GM12878 (cell line): ENCODE data around the gene ALPP. TPM values are rescaled to one million over a fixed set of nuclear protein-coding genes. Genes with fewer than 3 reads are reported as not detected.

Source experiments
- ATAC-seq: fragments of 200-7000 bp; cut with Tn5 transposase; 3 replicates; pipeline ENCODE4 v1.9.1; 2020; ENCODE audit warnings: mild to moderate bottlenecking, moderate library complexity
- BruUV-seq: library from RNA; stranded (reverse); fragments of 400-500 nt; replicated peaks from 2 replicates; lab custom pipeline; 2021; lab: Mats Ljungman, UMichigan
- CTCF ChIA-PET: fragments of 300-600 bp; sonication (Branson Sonifier 250); formaldehyde crosslinking; extraction: SDS; loops from one replicate; lab custom pipeline; 2021; ENCODE audit warnings: inconsistent platforms; lab: Yijun Ruan, JAX
- POLR2A ChIA-PET: fragments of 350-600 bp; formaldehyde crosslinking; extraction: SDS; loops from one replicate; lab custom pipeline; 2021; ENCODE audit warnings: inconsistent platforms; lab: Charles Lee
- RAD21 ChIA-PET: fragments of 300-600 bp; sonication (Branson Sonifier 250); formaldehyde crosslinking; loops from one replicate; lab custom pipeline; 2023; ENCODE audit warnings: antibody characterized with exemption; ENCODE audit not compliant: unreplicated experiment; lab: Charles Lee
- SMC1A ChIA-PET: fragments of 300-600 bp; sonication (Branson Sonifier 250); formaldehyde crosslinking; loops from one replicate; lab custom pipeline; 2023; ENCODE audit not compliant: unreplicated experiment, uncharacterized antibody; lab: Charles Lee
- DNase-seq: peaks from one replicate; pipeline ENCODE4 v3.0.0-alpha.2; 2011; ENCODE audit warnings: low read depth, low spot score
- FAIRE-seq: peaks from 3 replicates; lab custom pipeline; 2011; peaks lifted over from hg19 to GRCh38; lab: Jason Lieb, UNC
- H2AFZ ChIP-seq: 2 replicates; pipeline ENCODE4 v1.6.0; 2011; ENCODE audit warnings: low read depth, low read length, control low read depth; ENCODE audit not compliant: control insufficient read depth
- H3K27ac ChIP-seq: 2 replicates; pipeline ENCODE4 v1.5.1; 2011; ENCODE audit warnings: control low read depth; ENCODE audit not compliant: control insufficient read depth, insufficient read depth
- H3K27me3 ChIP-seq, 2 experiments: replicated peaks in 1 of 2; 2 replicates each; pipeline versions ENCODE4 v1.6.0 to v1.6.1; 2011; ENCODE audit warnings: low read length in 1 of 2; ENCODE audit not compliant: control insufficient read depth in 2 of 2, insufficient read depth in 2 of 2
- H3K36me3 ChIP-seq, 2 experiments: 2 replicates each; pipeline ENCODE4 v1.5.1; 2011; ENCODE audit warnings: low read length in 1 of 2; ENCODE audit not compliant: control insufficient read depth in 2 of 2, insufficient read depth in 2 of 2
- H3K4me1 ChIP-seq: 2 replicates; pipeline ENCODE4 v1.6.1; 2011; ENCODE audit warnings: mild to moderate bottlenecking, low read length, moderate library complexity, mixed read lengths; ENCODE audit not compliant: control insufficient read depth, insufficient read depth
- H3K4me2 ChIP-seq: 2 replicates; pipeline ENCODE4 v1.6.0; 2011; ENCODE audit warnings: control low read depth; ENCODE audit not compliant: control insufficient read depth, insufficient read depth
- H3K4me3 ChIP-seq: fragments of 200-600 bp; sonication (generic); 2 replicates; pipeline ENCODE4 v1.5.1; 2016
- H3K79me2 ChIP-seq: 2 replicates; pipeline ENCODE4 v1.6.0; 2011; ENCODE audit warnings: low read length; ENCODE audit not compliant: control insufficient read depth, insufficient read depth
- H3K9ac ChIP-seq: 2 replicates; pipeline ENCODE4 v1.8.0; 2011; ENCODE audit warnings: low read length, control low read depth, mixed read lengths; ENCODE audit not compliant: control insufficient read depth, insufficient read depth
- H3K9me3 ChIP-seq: replicated peaks from 3 replicates; pipeline ENCODE4 v1.5.1; 2011; ENCODE audit warnings: mild to moderate bottlenecking, low read length; ENCODE audit not compliant: control insufficient read depth, insufficient read depth
- H4K20me1 ChIP-seq: 2 replicates; pipeline ENCODE4 v1.6.0; 2011; ENCODE audit not compliant: control insufficient read depth, insufficient read depth
- BACH1 ChIP-seq: fragments of 450-650 bp; IDR thresholded peaks from 2 replicates; pipeline ENCODE4 v1.6.1; 2017; ENCODE audit warnings: mild to moderate bottlenecking, borderline replicate concordance
- CREM ChIP-seq: IDR thresholded peaks from 2 replicates; pipeline ENCODE4 v1.6.1; 2014; ENCODE audit warnings: antibody characterized with exemption, low read depth
- EGR1 ChIP-seq, 2 experiments: IDR thresholded peaks; 1 replicate in 1 of 2; 2 replicates in 1 of 2; pipeline ENCODE4 v1.6.1; 2011 to 2012; ENCODE audit warnings: low read depth in 2 of 2, low read length in 2 of 2, borderline replicate concordance in 1 of 2, mild to moderate bottlenecking in 1 of 2, moderate library complexity in 1 of 2
- HCFC1 ChIP-seq: fragments of 150-350 bp; IDR thresholded peaks from 2 replicates; pipeline ENCODE4 v1.6.1; 2014; ENCODE audit warnings: low read length
- MYB ChIP-seq: fragments of 150-350 bp; IDR thresholded peaks from 2 replicates; pipeline ENCODE4 v1.6.1; 2014; ENCODE audit warnings: mild to moderate bottlenecking, low read depth, low read length, borderline replicate concordance
- PAX5 ChIP-seq: IDR thresholded peaks from 2 replicates; pipeline ENCODE4 v1.6.1; 2011; ENCODE audit warnings: low read depth, low read length, borderline replicate concordance
- PAX8 ChIP-seq: fragments of 450-650 bp; IDR thresholded peaks from 2 replicates; pipeline ENCODE4 v1.6.1; 2017; ENCODE audit warnings: mild to moderate bottlenecking, moderate library complexity
- PML ChIP-seq: IDR thresholded peaks from 2 replicates; pipeline ENCODE4 v1.6.1; 2012; ENCODE audit warnings: low read length, inconsistent platforms
- RELA ChIP-seq: fragments of 450-650 bp; IDR thresholded peaks from 2 replicates; pipeline ENCODE4 v1.8.0; 2014; ENCODE audit warnings: borderline replicate concordance; ENCODE audit not compliant: partially characterized antibody
- SIN3A ChIP-seq: IDR thresholded peaks from 2 replicates; pipeline ENCODE4 v1.6.1; 2012; ENCODE audit warnings: low read depth, low read length, improper control_type of control experiment
- SMAD5 ChIP-seq: IDR thresholded peaks from 2 replicates; pipeline ENCODE4 v1.6.1; 2016; ENCODE audit warnings: antibody characterized with exemption, low read depth
- SPI1 ChIP-seq: IDR thresholded peaks from 2 replicates; pipeline ENCODE4 v1.6.1; 2011; ENCODE audit warnings: low read depth, mild to moderate bottlenecking, low read length, moderate library complexity, borderline replicate concordance; ENCODE audit not compliant: insufficient read depth
- ZZZ3 ChIP-seq: IDR thresholded peaks from 2 replicates; pipeline ENCODE4 v1.6.1; 2011; ENCODE audit warnings: low read depth; ENCODE audit not compliant: control insufficient read depth, insufficient read length
- WGBS: methylation state at CpG from one replicate; pipeline ENCODE4 v1.1.6; 2016; ENCODE audit warnings: low lambda C conversion rate; ENCODE audit not compliant: insufficient replicate concordance, insufficient coverage; ENCODE audit errors: missing lambda C conversion rate; 5-methylcytosine and 5-hydroxymethylcytosine counted together
- in situ Hi-C: fragments of 300-500 bp; cut with MboI; formaldehyde crosslinking; loops from 9 replicates; pipeline ENCODE4 v1.14.3; 2018; ENCODE audit warnings: mixed read lengths
- intact Hi-C: fragments of 100-400 bp; cut with micrococcal nuclease; formaldehyde crosslinking; loops from one replicate; pipeline ENCODE4 v1.14.2; 2022; ENCODE audit not compliant: unreplicated experiment
- polyA plus RNA-seq, 11 experiments: library from polyadenylated mRNA; depleted of rRNA in 4 of 11; unstranded in 6 of 11; stranded (reverse) in 5 of 11; fragments of >200 nt; fragmentation: Nextera tagmentation in 4 of 11; fragmentation: Illumina TruSeq in 1 of 11; extraction: Ambion mirVana in 4 of 11; extraction: Trizol in 1 of 11; gene quantifications; 1 replicate in 1 of 11; 2 replicates in 10 of 11; pipeline versions ENCODE4 v1.2.1 to v1.2.3, GENCODE V29; 2011 to 2016; ENCODE audit warnings: inconsistent platforms in 2 of 11, missing spikeins in 2 of 11, low read depth in 1 of 11
- total RNA-seq, 4 experiments: library from RNA; depleted of rRNA in 3 of 4; stranded (reverse); fragments of >200 nt in 3 of 4; fragmentation: Illumina TruSeq in 1 of 4; extraction: Trizol in 1 of 4; gene quantifications; 2 replicates each; pipeline versions ENCODE4 v1.2.1 to v1.2.3, GENCODE V29; 2013 to 2021
- TF ChIP-seq, protein P1 (sequence below): fragments of 450-650 bp; IDR thresholded peaks from 2 replicates; pipeline ENCODE4 v1.6.1; 2017; ENCODE audit warnings: mild to moderate bottlenecking, moderate library complexity
- TF ChIP-seq, protein P2 (sequence below), 3 experiments: IDR thresholded peaks in 2 of 3; conservative IDR thresholded peaks in 1 of 3; 2 replicates each; pipeline ENCODE4 v1.5.1; 2011; ENCODE audit warnings: low read depth in 3 of 3, low read length in 3 of 3, mild to moderate bottlenecking in 3 of 3, control low read depth in 2 of 3, moderate library complexity in 2 of 3, inconsistent platforms in 1 of 3, mixed read lengths in 1 of 3; ENCODE audit not compliant: control insufficient read depth in 2 of 3, insufficient read depth in 1 of 3; ENCODE audit errors: extremely low read depth in 1 of 3

ALPP gene
- total and polyA plus RNA-seq, 10 of the 15 experiments (the other 5 are each of a cell fraction or from before 2014, with no cell fraction given): 0.21 TPM; not detected in 9

DNA sequence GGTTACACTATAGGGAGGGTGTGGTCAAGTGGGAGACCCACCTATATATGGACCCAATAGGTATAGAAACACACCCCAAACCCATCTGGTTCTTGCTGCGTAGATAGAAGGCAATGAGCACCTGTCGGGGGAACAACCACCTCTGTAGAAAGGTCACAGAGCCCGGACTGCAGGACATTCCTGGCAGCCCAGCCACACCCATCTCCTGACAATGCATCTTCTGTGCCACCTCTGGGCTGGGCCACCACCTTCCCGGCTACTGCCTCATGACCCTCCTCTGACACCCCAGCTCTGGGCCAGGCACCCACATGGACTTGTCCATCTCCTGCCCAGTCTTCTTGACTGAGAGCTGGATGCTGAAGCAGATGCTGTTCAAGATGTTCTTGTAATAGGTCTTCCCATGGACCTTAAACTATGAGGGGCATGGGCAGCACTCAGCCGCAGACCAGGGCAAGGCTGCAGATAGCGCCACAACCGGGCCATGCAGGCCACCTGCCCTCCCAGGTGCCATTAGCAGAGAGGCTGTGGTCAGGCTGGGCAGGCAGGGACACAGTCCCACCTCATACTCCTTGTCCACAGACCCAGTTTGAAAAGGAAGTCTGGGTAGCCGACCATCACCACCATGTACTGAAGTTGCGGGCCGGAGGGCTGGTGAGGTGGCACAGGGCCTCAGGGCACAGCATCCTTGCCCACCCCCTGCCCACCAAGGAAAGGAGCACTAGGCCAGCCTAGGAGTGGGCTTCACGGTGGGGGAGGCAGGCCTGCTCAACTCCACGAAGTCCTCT, 37.4 kb downstream of the ALPP start:
- BruUV-seq: no TSS peak
- FAIRE-seq: no peak

More for the DNA sequence above, 37.4 kb downstream of the ALPP start:
- H3K36me3 ChIP-seq: no peaks in the 10 kb centered on the region
- H3K4me2 ChIP-seq: no peak overlapping the region
- POLR2A ChIA-PET: no interaction called here
- no peaks in the 10 kb centered on the region for H4K20me1 ChIP-seq
- H3K9me3 ChIP-seq: no peaks in the 10 kb centered on the region; the same call in 2 of the 3 replicates
- in situ Hi-C loops (no loop called here), intact Hi-C loops (no loop called here)
- TF ChIP-seq, protein P1, sequence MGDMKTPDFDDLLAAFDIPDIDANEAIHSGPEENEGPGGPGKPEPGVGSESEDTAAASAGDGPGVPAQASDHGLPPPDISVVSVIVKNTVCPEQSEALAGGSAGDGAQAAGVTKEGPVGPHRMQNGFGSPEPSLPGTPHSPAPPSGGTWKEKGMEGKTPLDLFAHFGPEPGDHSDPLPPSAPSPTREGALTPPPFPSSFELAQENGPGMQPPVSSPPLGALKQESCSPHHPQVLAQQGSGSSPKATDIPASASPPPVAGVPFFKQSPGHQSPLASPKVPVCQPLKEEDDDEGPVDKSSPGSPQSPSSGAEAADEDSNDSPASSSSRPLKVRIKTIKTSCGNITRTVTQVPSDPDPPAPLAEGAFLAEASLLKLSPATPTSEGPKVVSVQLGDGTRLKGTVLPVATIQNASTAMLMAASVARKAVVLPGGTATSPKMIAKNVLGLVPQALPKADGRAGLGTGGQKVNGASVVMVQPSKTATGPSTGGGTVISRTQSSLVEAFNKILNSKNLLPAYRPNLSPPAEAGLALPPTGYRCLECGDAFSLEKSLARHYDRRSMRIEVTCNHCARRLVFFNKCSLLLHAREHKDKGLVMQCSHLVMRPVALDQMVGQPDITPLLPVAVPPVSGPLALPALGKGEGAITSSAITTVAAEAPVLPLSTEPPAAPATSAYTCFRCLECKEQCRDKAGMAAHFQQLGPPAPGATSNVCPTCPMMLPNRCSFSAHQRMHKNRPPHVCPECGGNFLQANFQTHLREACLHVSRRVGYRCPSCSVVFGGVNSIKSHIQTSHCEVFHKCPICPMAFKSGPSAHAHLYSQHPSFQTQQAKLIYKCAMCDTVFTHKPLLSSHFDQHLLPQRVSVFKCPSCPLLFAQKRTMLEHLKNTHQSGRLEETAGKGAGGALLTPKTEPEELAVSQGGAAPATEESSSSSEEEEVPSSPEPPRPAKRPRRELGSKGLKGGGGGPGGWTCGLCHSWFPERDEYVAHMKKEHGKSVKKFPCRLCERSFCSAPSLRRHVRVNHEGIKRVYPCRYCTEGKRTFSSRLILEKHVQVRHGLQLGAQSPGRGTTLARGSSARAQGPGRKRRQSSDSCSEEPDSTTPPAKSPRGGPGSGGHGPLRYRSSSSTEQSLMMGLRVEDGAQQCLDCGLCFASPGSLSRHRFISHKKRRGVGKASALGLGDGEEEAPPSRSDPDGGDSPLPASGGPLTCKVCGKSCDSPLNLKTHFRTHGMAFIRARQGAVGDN: no peak
- TF ChIP-seq SIN3A (no peak), SMAD5 (no peak), PAX5 (no peak), PML (no peak), MYB (no peak), EGR1 (IDR thresholded peaks at IDR 0.05; ENCODE audit: borderline replicate concordance in 1 of 2, low read depth in 2 of 2, low read length in 2 of 2) (no peak), ZZZ3 (no peak), RELA (no peak), BACH1 (no peak), SPI1 (no peak), PAX8 (no peak), CREM (no peak), HCFC1 (no peak)
- TF ChIP-seq, protein P2, sequence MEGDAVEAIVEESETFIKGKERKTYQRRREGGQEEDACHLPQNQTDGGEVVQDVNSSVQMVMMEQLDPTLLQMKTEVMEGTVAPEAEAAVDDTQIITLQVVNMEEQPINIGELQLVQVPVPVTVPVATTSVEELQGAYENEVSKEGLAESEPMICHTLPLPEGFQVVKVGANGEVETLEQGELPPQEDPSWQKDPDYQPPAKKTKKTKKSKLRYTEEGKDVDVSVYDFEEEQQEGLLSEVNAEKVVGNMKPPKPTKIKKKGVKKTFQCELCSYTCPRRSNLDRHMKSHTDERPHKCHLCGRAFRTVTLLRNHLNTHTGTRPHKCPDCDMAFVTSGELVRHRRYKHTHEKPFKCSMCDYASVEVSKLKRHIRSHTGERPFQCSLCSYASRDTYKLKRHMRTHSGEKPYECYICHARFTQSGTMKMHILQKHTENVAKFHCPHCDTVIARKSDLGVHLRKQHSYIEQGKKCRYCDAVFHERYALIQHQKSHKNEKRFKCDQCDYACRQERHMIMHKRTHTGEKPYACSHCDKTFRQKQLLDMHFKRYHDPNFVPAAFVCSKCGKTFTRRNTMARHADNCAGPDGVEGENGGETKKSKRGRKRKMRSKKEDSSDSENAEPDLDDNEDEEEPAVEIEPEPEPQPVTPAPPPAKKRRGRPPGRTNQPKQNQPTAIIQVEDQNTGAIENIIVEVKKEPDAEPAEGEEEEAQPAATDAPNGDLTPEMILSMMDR (IDR thresholded peaks at IDR 0.05 in 2 of 3, conservative IDR thresholded peaks at IDR 0.05 in 1 of 3; ENCODE audit: control insufficient read depth in 2 of 3, extremely low read depth in 1 of 3, insufficient read depth in 1 of 3, low read depth in 3 of 3, low read length in 3 of 3): no peak
- ATAC-seq (no peak), DNase-seq (no peak)
- CTCF ChIA-PET: interaction anchor here (0.7 kb wide), 1 partner anchor 17 kb away, joined by 3 read pairs; no protein-coding TSS in a partner anchor
- no peak overlapping the region for H3K4me3 ChIP-seq
- no peak overlapping the region for H3K27ac ChIP-seq
- peaks cover 8% of the 10 kb centered on the region for H3K4me1 ChIP-seq
- no peak overlapping the region for H3K9ac ChIP-seq
- WGBS: 43% methylated on average over 12 of the region's 12 CpGs
- SMC1A ChIA-PET: no interaction called here
- peaks cover 8 to 11% of the 10 kb centered on the region in 2 experiments; a peak in 3 of 4 replicates for H3K27me3 ChIP-seq
- H3K79me2 ChIP-seq: no peaks in the 10 kb centered on the region
- H2AFZ ChIP-seq: no peak overlapping the region
- RAD21 ChIA-PET: no interaction called here
